Neural crest cell (in vitro differentiated cells): ENCODE data around the gene SPAG6. TPM values are rescaled to one million over a fixed set of nuclear protein-coding genes. Genes with fewer than 3 reads are reported as not detected.

Experiments used
- DNase-seq: peaks from one replicate; pipeline ENCODE4 v3.0.0; 2021; ENCODE audit warnings: low read depth, mixed read lengths, low spot score
- H3K27ac Mint-ChIP-seq: one replicate; pipeline ENCODE4 v1.8.0; 2021; ENCODE audit warnings: mild to moderate bottlenecking, mixed read lengths; ENCODE audit not compliant: unreplicated experiment
- H3K27me3 Mint-ChIP-seq: 2 replicates; pipeline ENCODE4 v1.8.0; 2021; ENCODE audit warnings: low read depth, mild to moderate bottlenecking, mixed read lengths
- H3K36me3 Mint-ChIP-seq: 2 replicates; pipeline ENCODE4 v1.8.0; 2021; ENCODE audit warnings: low read depth, mild to moderate bottlenecking, mixed read lengths
- H3K4me1 Mint-ChIP-seq: 2 replicates; pipeline ENCODE4 v1.8.0; 2021; ENCODE audit warnings: mixed read lengths
- H3K4me3 Mint-ChIP-seq: one replicate; pipeline ENCODE4 v1.8.0; 2021; ENCODE audit warnings: mild to moderate bottlenecking, mixed read lengths
- H3K9me3 Mint-ChIP-seq: 2 replicates; pipeline ENCODE4 v1.8.0; 2021; ENCODE audit warnings: mixed read lengths
- CTCF ChIP-seq: fragments of 200-600 bp; sonication (generic); conservative IDR thresholded peaks from 2 replicates; pipeline ENCODE4 v1.5.0; 2021; ENCODE audit warnings: antibody characterized with exemption, mild to moderate bottlenecking
- total RNA-seq: library from RNA; stranded (reverse); gene quantifications from 2 replicates; pipeline ENCODE4 v1.2.1, GENCODE V29; 2021

SPAG6 gene
- total RNA-seq, 1 donor from 2014 or later: 1.6 TPM

- DNase-seq: no peak
- peaks cover 20% of the 10 kb centered on the region for H3K4me1 Mint-ChIP-seq
- no peak overlapping the region for H3K4me3 Mint-ChIP-seq
- H3K36me3 Mint-ChIP-seq: no peaks in the 10 kb centered on the region
- peaks cover 2% of the 10 kb centered on the region for H3K9me3 Mint-ChIP-seq
- TF ChIP-seq CTCF: no peak
- H3K27ac Mint-ChIP-seq: no peak overlapping the region
- H3K27me3 Mint-ChIP-seq: no peaks in the 10 kb centered on the region
Observed at GRCh38 chr10:22458272-22459038, 113.2 kb downstream of the SPAG6 start.

GRCh38 chr10:22459496-22459895 lies 114.2 kb downstream of the SPAG6 start:
- Mint-ChIP-seq H3K27ac (no peak overlapping the region), H3K27me3 (no peaks in the 10 kb centered on the region), H3K9me3 (no peaks in the 10 kb centered on the region), H3K4me3 (no peak overlapping the region), H3K4me1 (peaks cover 10% of the 10 kb centered on the region), H3K36me3 (no peaks in the 10 kb centered on the region)
- no peak for DNase-seq
- TF ChIP-seq CTCF: no peak

GRCh38 chr10:22460101-22460500 lies 114.8 kb downstream of the SPAG6 start:
- Mint-ChIP-seq H3K4me1 (peaks cover 8% of the 10 kb centered on the region), H3K4me3 (no peak overlapping the region), H3K27me3 (no peaks in the 10 kb centered on the region), H3K27ac (no peak overlapping the region), H3K36me3 (no peaks in the 10 kb centered on the region), H3K9me3 (no peaks in the 10 kb centered on the region)
- no peak for TF ChIP-seq CTCF
- no peak for DNase-seq

- no peak overlapping the region for H3K4me3 Mint-ChIP-seq
Observed at GRCh38 chr10:22460531-22461403, 115.5 kb downstream of the SPAG6 start.

GRCh38 chr10:22461891-22462290 lies 116.6 kb downstream of the SPAG6 start:
- Mint-ChIP-seq H3K4me3 (no peak overlapping the region), H3K36me3 (no peaks in the 10 kb centered on the region), H3K4me1 (peaks cover 15% of the 10 kb centered on the region), H3K9me3 (no peaks in the 10 kb centered on the region), H3K27ac (no peak overlapping the region), H3K27me3 (peaks cover 2% of the 10 kb centered on the region)
- DNase-seq: no peak
- TF ChIP-seq CTCF: no peak

More at GRCh38 chr10:22460531-22461403, 115.5 kb downstream of the SPAG6 start:
- Mint-ChIP-seq H3K27me3 (peaks cover 2% of the 10 kb centered on the region), H3K27ac (no peak overlapping the region), H3K4me1 (peaks cover 15% of the 10 kb centered on the region), H3K9me3 (no peaks in the 10 kb centered on the region), H3K36me3 (no peaks in the 10 kb centered on the region)
- TF ChIP-seq CTCF: no peak
- DNase-seq: no peak
